ENCODE measurements around the gene GLOD5. TPM values are rescaled to one million over a fixed set of nuclear protein-coding genes. Genes with fewer than 3 reads are reported as not detected.

GLOD5 gene
- total and polyA plus RNA-seq, 2 of the 8 experiments (the other 6 are each of a cell fraction or from before 2014, with no cell fraction given) = 0.18 TPM; not detected in 1

DNA sequence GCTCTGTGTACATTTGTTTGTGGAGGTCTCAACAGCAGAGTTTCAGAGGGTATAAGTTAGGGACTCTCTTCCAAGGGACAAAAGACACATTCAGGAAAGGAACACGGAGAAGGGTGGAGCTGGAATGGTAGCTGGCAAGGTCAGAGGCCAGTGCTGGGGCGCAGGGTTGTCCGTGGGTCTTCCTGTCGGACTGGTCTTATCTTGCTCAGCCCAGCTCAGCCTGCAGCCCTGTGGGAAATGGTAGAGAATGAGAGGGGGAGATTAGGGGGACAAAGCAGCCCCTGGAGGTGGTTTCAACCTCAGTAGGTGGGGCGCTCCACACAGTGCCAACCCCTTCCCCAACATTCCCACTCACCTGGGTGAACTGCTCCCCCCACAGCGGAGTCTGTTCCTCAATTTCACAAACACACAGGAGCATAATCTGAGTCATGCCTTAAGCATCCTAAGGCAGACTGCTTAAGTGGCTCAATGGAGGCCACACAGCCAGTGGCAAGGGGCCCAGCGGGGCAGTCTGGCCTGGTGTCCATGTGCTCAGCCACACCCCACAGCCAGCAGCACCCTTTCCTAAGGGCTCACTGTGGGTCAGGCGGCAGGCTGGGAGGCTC lies 33.5 kb downstream of the GLOD5 start:
- WGBS, 2 experiments (ENCODE audit: extremely low coverage in 1 of 2, insufficient coverage in 1 of 2, insufficient read length in 1 of 2, insufficient replicate concordance in 2 of 2, low coverage in 1 of 2, low lambda C conversion rate in 2 of 2, missing lambda C conversion rate in 1 of 2) = 87% methylated on average over 3 of the region's 8 CpGs; no CpG with 5 or more reads in 1 of the 2 experiments
- Histone ChIP-seq H3K9me3 (ENCODE audit: insufficient read depth in 2 of 2, low read depth in 1 of 2, low read length in 1 of 2) (no peaks in the 10 kb centered on the region), H3K79me2 (ENCODE audit: control insufficient read depth in 1 of 2, insufficient read depth in 2 of 2, low read length in 2 of 2) (no peaks in the 10 kb centered on the region), H2AFZ (ENCODE audit: low read length) (no peak overlapping the region), H4K5ac (ENCODE audit: insufficient read length, low read depth, low read length) (no peak overlapping the region), H3K23ac (ENCODE audit: insufficient read length) (no peak overlapping the region), H3K27ac (ENCODE audit: low read depth, low read length) (no peak overlapping the region), H3K56ac (replicated peaks; ENCODE audit: insufficient read length, low read depth, low read length) (no peak overlapping the region), H2AK5ac (ENCODE audit: low read depth, low read length) (no peak overlapping the region), H2BK20ac (ENCODE audit: low read length) (no peak overlapping the region), H3K14ac (ENCODE audit: insufficient read length) (no peak overlapping the region), H4K8ac (ENCODE audit: extremely low read depth, insufficient read depth, low read length) (no peak overlapping the region; the same call in 1 of the 2 replicates), H3K79me1 (ENCODE audit: low read depth, low read length) (no peaks in the 10 kb centered on the region), H2BK12ac (ENCODE audit: low read depth, low read length) (no peak overlapping the region), H3K18ac (ENCODE audit: extremely low read depth, low read length) (no peak overlapping the region), H4K91ac (replicated peaks; ENCODE audit: insufficient read length, low read length) (no peak overlapping the region), H3K4ac (replicated peaks; ENCODE audit: insufficient read length, low read depth, low read length) (no peak overlapping the region), H2BK5ac (ENCODE audit: low read depth, low read length) (no peak overlapping the region), H3K9ac (replicated peaks in 1 of 4; ENCODE audit: extremely low read depth in 1 of 4, low read depth in 3 of 4, low read length in 3 of 4) (no peak overlapping the region), H3K36me3 (ENCODE audit: control insufficient read depth in 2 of 4, insufficient read depth in 4 of 4, low read length in 3 of 4) (no peaks in the 10 kb centered on the region), H2BK120ac (replicated peaks; ENCODE audit: low read depth, low read length) (no peak overlapping the region), H3K4me3 (ENCODE audit: extremely low read depth in 1 of 4, insufficient read depth in 2 of 4, low read depth in 3 of 4, low read length in 4 of 4) (no peak overlapping the region), H4K20me1 (replicated peaks in 1 of 2; ENCODE audit: control insufficient read depth in 1 of 2, insufficient read depth in 2 of 2, low read length in 2 of 2) (no peaks in the 10 kb centered on the region), H3K23me2 (ENCODE audit: low read depth, low read length) (no peaks in the 10 kb centered on the region), H3K27me3 (replicated peaks in 1 of 4; ENCODE audit: control insufficient read depth in 3 of 4, extremely low read depth in 1 of 4, insufficient read depth in 3 of 4, low read length in 3 of 4) (no peaks in the 10 kb centered on the region), H3K4me2 (ENCODE audit: insufficient read depth in 1 of 2, low read depth in 2 of 2, low read length in 2 of 2) (no peak overlapping the region), H2BK15ac (ENCODE audit: low read length) (no peak overlapping the region), H3K4me1 (replicated peaks in 1 of 4; ENCODE audit: control insufficient read depth in 3 of 4, insufficient read depth in 4 of 4, low read length in 3 of 4) (no peaks in the 10 kb centered on the region)
- ChIA-PET POLR2A (ENCODE audit: partially characterized antibody) (no interaction called here), CTCF (ENCODE audit: partially characterized antibody) (no interaction called here)
- FAIRE-seq (no peak), DNase-seq (ENCODE audit: low read depth in 1 of 2, low spot score in 2 of 2) (no peak)
- TF ChIP-seq, protein P1, sequence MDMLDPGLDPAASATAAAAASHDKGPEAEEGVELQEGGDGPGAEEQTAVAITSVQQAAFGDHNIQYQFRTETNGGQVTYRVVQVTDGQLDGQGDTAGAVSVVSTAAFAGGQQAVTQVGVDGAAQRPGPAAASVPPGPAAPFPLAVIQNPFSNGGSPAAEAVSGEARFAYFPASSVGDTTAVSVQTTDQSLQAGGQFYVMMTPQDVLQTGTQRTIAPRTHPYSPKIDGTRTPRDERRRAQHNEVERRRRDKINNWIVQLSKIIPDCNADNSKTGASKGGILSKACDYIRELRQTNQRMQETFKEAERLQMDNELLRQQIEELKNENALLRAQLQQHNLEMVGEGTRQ (IDR thresholded peaks at IDR 0.05; ENCODE audit: low read length) = no peak
- TF ChIP-seq KDM4A (IDR thresholded peaks at IDR 0.05; ENCODE audit: low read depth, low read length, severe bottlenecking) (no peak), TAF7 (optimal IDR thresholded peaks at IDR 0.05; ENCODE audit: borderline replicate concordance, low read depth, low read length) (no peak), POLR2A (IDR thresholded peaks at IDR 0.05; ENCODE audit: control extremely low read depth in 1 of 2, low read depth in 2 of 2, low read length in 2 of 2) (no peak), SRF (IDR thresholded peaks at IDR 0.05; ENCODE audit: low read depth, low read length) (no peak), RAD21 (IDR thresholded peaks at IDR 0.05 in 1 of 2, conservative IDR thresholded peaks at IDR 0.05 in 1 of 2; ENCODE audit: low read depth in 2 of 2, low read length in 2 of 2) (no peak), BRCA1 (IDR thresholded peaks at IDR 0.05; ENCODE audit: low read depth, low read length) (no peak), CHD1 (IDR thresholded peaks at IDR 0.05; ENCODE audit: low read depth, low read length) (no peak), SP2 (IDR thresholded peaks at IDR 0.05; ENCODE audit: low read length) (no peak), TCF12 (IDR thresholded peaks at IDR 0.05; ENCODE audit: low read depth, low read length) (no peak), HDAC6 (IDR thresholded peaks at IDR 0.05; ENCODE audit: low read depth, low read length) (no peak), JUND (IDR thresholded peaks at IDR 0.05; ENCODE audit: low read length) (no peak), BCL11A (IDR thresholded peaks at IDR 0.05; ENCODE audit: low read depth in 2 of 2, low read length in 2 of 2) (no peak), SP4 (IDR thresholded peaks at IDR 0.05; ENCODE audit: low read length) (no peak)

Data from H1 (cell line).